IMR-90 (cell line): ENCODE measurements around the gene WRAP53. TPM values are rescaled to one million over a fixed set of nuclear protein-coding genes. Genes with fewer than 3 reads are reported as not detected.

Source experiments
- ATAC-seq: fragments of 200-7000 bp; cut with Tn5 transposase; 2 replicates; pipeline ENCODE4 v1.9.1; 2020; ENCODE audit warnings: low read depth, mild to moderate bottlenecking, moderate library complexity
- BruUV-seq: library from RNA; stranded (reverse); fragments of 400-500 nt; replicated peaks from 2 replicates; lab custom pipeline; 2021; lab: Mats Ljungman, UMichigan
- CTCF ChIA-PET: fragments of 300-600 bp; formaldehyde crosslinking; extraction: SDS; loops from one replicate; lab custom pipeline; 2021; ENCODE audit warnings: antibody characterized with exemption; lab: Yijun Ruan, JAX
- POLR2A ChIA-PET: fragments of 300-600 bp; sonication (Branson Sonifier 250); formaldehyde crosslinking; loops from one replicate; lab custom pipeline; 2022; ENCODE audit warnings: antibody characterized with exemption; ENCODE audit not compliant: unreplicated experiment; lab: Charles Lee
- DNase-seq: peaks from one replicate; pipeline ENCODE4 v3.0.0; 2013
- H2AFZ ChIP-seq: replicated peaks from 2 replicates; pipeline ENCODE3; 2013; ENCODE audit warnings: low read length, mild to moderate bottlenecking; ENCODE audit not compliant: poor library complexity
- H2AK5ac ChIP-seq: 2 replicates; pipeline ENCODE4 v1.6.1; 2013; ENCODE audit warnings: low read depth, low read length, inconsistent platforms
- H2AK9ac ChIP-seq: replicated peaks from 2 replicates; pipeline ENCODE3; 2013; ENCODE audit warnings: mild to moderate bottlenecking, low read depth, low read length, moderate library complexity; ENCODE audit not compliant: poor library complexity
- H2BK120ac ChIP-seq: 2 replicates; pipeline ENCODE4 v1.6.1; 2013; ENCODE audit warnings: low read depth, low read length, inconsistent platforms
- H2BK15ac ChIP-seq: 3 replicates; pipeline ENCODE4 v1.6.1; 2013; ENCODE audit warnings: low read depth, low read length, inconsistent platforms
- H2BK20ac ChIP-seq: 2 replicates; pipeline ENCODE4 v1.6.1; 2013; ENCODE audit warnings: low read depth, mild to moderate bottlenecking, inconsistent platforms, low read length, moderate library complexity
- H2BK5ac ChIP-seq: 2 replicates; pipeline ENCODE4 v1.6.1; 2013; ENCODE audit warnings: mild to moderate bottlenecking, low read depth, low read length, inconsistent platforms; ENCODE audit not compliant: poor library complexity, severe bottlenecking
- H3K14ac ChIP-seq: replicated peaks from 2 replicates; pipeline ENCODE4 v1.6.1; 2013; ENCODE audit warnings: low read depth, low read length, inconsistent platforms
- H3K18ac ChIP-seq: 2 replicates; pipeline ENCODE4 v1.6.1; 2013; ENCODE audit warnings: low read depth, low read length, control low read depth
- H3K23ac ChIP-seq: 2 replicates; pipeline ENCODE4 v1.6.1; 2013; ENCODE audit warnings: low read depth, low read length, inconsistent platforms
- H3K27ac ChIP-seq: 2 replicates; pipeline ENCODE4 v1.5.1; 2013; ENCODE audit warnings: mild to moderate bottlenecking, control low read depth, low read length; ENCODE audit not compliant: insufficient read depth
- H3K27me3 ChIP-seq: 2 replicates; pipeline ENCODE4 v1.6.1; 2013; ENCODE audit warnings: low read length; ENCODE audit not compliant: control insufficient read depth, insufficient read depth
- H3K36me3 ChIP-seq: 2 replicates; pipeline ENCODE4 v1.6.1; 2013; ENCODE audit warnings: low read length, mixed read lengths; ENCODE audit not compliant: control insufficient read depth, insufficient read depth
- H3K4ac ChIP-seq: 2 replicates; pipeline ENCODE4 v1.6.1; 2013; ENCODE audit warnings: low read depth, low read length, inconsistent platforms
- H3K4me1 ChIP-seq: 2 replicates; pipeline ENCODE4 v1.6.1; 2013; ENCODE audit warnings: low read length, mixed read lengths; ENCODE audit not compliant: control insufficient read depth, insufficient read depth
- H3K4me2 ChIP-seq: 2 replicates; pipeline ENCODE4 v1.6.1; 2013; ENCODE audit warnings: low read depth, mild to moderate bottlenecking, control low read depth, low read length, moderate library complexity
- H3K4me3 ChIP-seq: 2 replicates; pipeline ENCODE4 v1.5.1; 2013; ENCODE audit warnings: low read depth, mild to moderate bottlenecking, control low read depth, low read length, moderate library complexity; ENCODE audit not compliant: insufficient read depth
- H3K56ac ChIP-seq: 2 replicates; pipeline ENCODE4 v1.6.1; 2013; ENCODE audit warnings: low read length, inconsistent platforms; ENCODE audit not compliant: insufficient read depth; ENCODE audit errors: extremely low read depth
- H3K79me1 ChIP-seq, 2 experiments: 2 replicates each; pipeline ENCODE4 v1.6.1; 2013; ENCODE audit warnings: low read length in 2 of 2, inconsistent platforms in 1 of 2, low read depth in 1 of 2
- H3K9ac ChIP-seq: 2 replicates; pipeline ENCODE4 v1.6.1; 2013; ENCODE audit warnings: low read depth, low read length, control low read depth
- H3K9me1 ChIP-seq: 2 replicates; pipeline ENCODE4 v1.6.1; 2013; ENCODE audit warnings: low read length, inconsistent platforms; ENCODE audit not compliant: insufficient read depth
- H3K9me3 ChIP-seq: 2 replicates; pipeline ENCODE4 v1.6.1; 2013; ENCODE audit warnings: low read length; ENCODE audit not compliant: control insufficient read depth, insufficient read depth
- H4K20me1 ChIP-seq: 2 replicates; pipeline ENCODE4 v1.6.1; 2013; ENCODE audit warnings: low read length, inconsistent platforms; ENCODE audit not compliant: insufficient read depth
- H4K5ac ChIP-seq: 2 replicates; pipeline ENCODE4 v1.6.1; 2013; ENCODE audit warnings: mild to moderate bottlenecking, low read depth, low read length, control low read depth
- H4K8ac ChIP-seq, 2 experiments: 2 replicates each; pipeline ENCODE4 v1.6.1; 2013; ENCODE audit warnings: low read depth in 2 of 2, low read length in 2 of 2, control low read depth in 1 of 2, inconsistent platforms in 1 of 2
- H4K91ac ChIP-seq: 2 replicates; pipeline ENCODE4 v1.6.1; 2013; ENCODE audit warnings: low read depth, low read length, inconsistent platforms; ENCODE audit not compliant: insufficient read depth
- BHLHE40 ChIP-seq: fragments of 150-350 bp; IDR thresholded peaks from 2 replicates; pipeline ENCODE4 v1.6.1; 2016; ENCODE audit warnings: mild to moderate bottlenecking, low read depth, low read length
- ELK1 ChIP-seq: fragments of 150-350 bp; IDR thresholded peaks from 2 replicates; pipeline ENCODE4 v1.6.1; 2016; ENCODE audit warnings: low read depth, mild to moderate bottlenecking, low read length, moderate library complexity, borderline replicate concordance
- MXI1 ChIP-seq: IDR thresholded peaks from 2 replicates; pipeline ENCODE4 v1.6.1; 2012; ENCODE audit warnings: low read depth, mild to moderate bottlenecking, low read length, moderate library complexity, borderline replicate concordance
- NFE2L2 ChIP-seq: fragments of 150-350 bp; IDR thresholded peaks from 2 replicates; pipeline ENCODE4 v1.6.1; 2016; ENCODE audit warnings: low read depth, mild to moderate bottlenecking, low read length
- POLR2A ChIP-seq: IDR thresholded peaks from 2 replicates; pipeline ENCODE4 v1.6.1; 2012; ENCODE audit warnings: mild to moderate bottlenecking, low read depth, low read length
- USF2 ChIP-seq: fragments of 150-350 bp; IDR thresholded peaks from 2 replicates; pipeline ENCODE4 v1.6.1; 2017; ENCODE audit warnings: mild to moderate bottlenecking, antibody characterized with exemption, low read length, low read depth
- WGBS, 2 experiments: methylation state at CpG; one replicate each; pipeline versions ENCODE4 v1.1.5 to v1.1.7; 2013; ENCODE audit warnings: missing lambda C conversion rate in 2 of 2; ENCODE audit not compliant: insufficient read length in 1 of 2; ENCODE audit errors: extremely low coverage in 2 of 2; 5-methylcytosine and 5-hydroxymethylcytosine counted together
- dilution Hi-C: fragments of 300-500 bp; cut with HindIII; formaldehyde crosslinking; loops from one replicate; pipeline ENCODE4 v1.14.3; 2018; ENCODE audit warnings: low sequenced_read_pairs; ENCODE audit not compliant: unreplicated experiment
- in situ Hi-C: fragments of 300-500 bp; cut with MboI; formaldehyde crosslinking; loops from 3 replicates; pipeline ENCODE4 v1.14.3; 2019; ENCODE audit warnings: low sequenced_read_pairs, inconsistent platforms, mixed read lengths
- intact Hi-C: fragments of 100-400 bp; cut with micrococcal nuclease; formaldehyde crosslinking; loops from 2 replicates; pipeline ENCODE4 v1.10.0; 2022
- polyA plus RNA-seq, 3 experiments: library from polyadenylated mRNA; depleted of rRNA; stranded (reverse); fragments of >200 nt; gene quantifications; 2 replicates each; pipeline ENCODE4 v1.2.3, GENCODE V29; 2012; ENCODE audit warnings: low replicate concordance in 1 of 3
- total RNA-seq: library from RNA; depleted of rRNA; stranded (reverse); fragments of >200 nt; gene quantifications from 2 replicates; pipeline ENCODE4 v1.2.3, GENCODE V29; 2012

Gene WRAP53
- total and polyA plus RNA-seq, 2 of the 4 experiments (the other 2 are of a cell fraction): 6.6 to 9.5 TPM

- no peak overlapping the region for H2BK20ac ChIP-seq
- DNase-seq: no peak
- no peak overlapping the region for H3K9ac ChIP-seq
- ChIA-PET CTCF (interaction anchor here (0.6 kb wide), 1 partner anchor 13 kb away, joined by 3 read pairs; the partner anchor contains the start of gene WRAP53), POLR2A (no interaction called here)
- H4K5ac ChIP-seq: no peak overlapping the region
- peaks cover 3% of the 10 kb centered on the region; the same call in 1 of the 2 replicates for H3K4me1 ChIP-seq
- H3K4ac ChIP-seq: no peak overlapping the region
- ATAC-seq: no peak
- no peak overlapping the region for H2BK120ac ChIP-seq
- H3K18ac ChIP-seq: no peak overlapping the region
- no peak overlapping the region for H2BK15ac ChIP-seq
- H3K27me3 ChIP-seq: peaks cover 29% of the 10 kb centered on the region
- no TSS peak for BruUV-seq
- H3K4me3 ChIP-seq: no peak overlapping the region
- no peak overlapping the region for H2AK5ac ChIP-seq
- TF ChIP-seq NFE2L2 (no peak), ELK1 (no peak), BHLHE40 (no peak), MXI1 (no peak), POLR2A (no peak), USF2 (no peak)
- H3K79me1 ChIP-seq: no peaks in the 10 kb centered on the region
- dilution Hi-C loops (no loop called here), in situ Hi-C loops (no loop called here), intact Hi-C loops (no loop called here)
- H2BK5ac ChIP-seq: no peak overlapping the region
- H3K4me2 ChIP-seq: no peak overlapping the region
- H2AFZ ChIP-seq: no peak overlapping the region
- no peak overlapping the region for H3K56ac ChIP-seq
- no peak overlapping the region for H3K23ac ChIP-seq
- H4K20me1 ChIP-seq: no peaks in the 10 kb centered on the region
- H3K9me1 ChIP-seq: no peaks in the 10 kb centered on the region
- no peak overlapping the region for H4K91ac ChIP-seq
- H2AK9ac ChIP-seq: no peak overlapping the region
- H3K36me3 ChIP-seq: peaks cover 9% of the 10 kb centered on the region
- no peak overlapping the region for H4K8ac ChIP-seq
- no peaks in the 10 kb centered on the region for H3K9me3 ChIP-seq
- H3K27ac ChIP-seq: no peak overlapping the region
- 95% methylated on average over 12 of the region's 14 CpGs; no CpG with 5 or more reads in 1 of the 2 experiments for WGBS, 2 experiments
- H3K14ac ChIP-seq: no peak overlapping the region
Measured at GRCh38 chr17:7701681-7702080, 13.4 kb downstream of the WRAP53 start.
